Testis (tissue), 5 donors: ENCODE measurements around the gene GRWD1. TPM values are rescaled to one million over a fixed set of nuclear protein-coding genes. Genes with fewer than 3 reads are reported as not detected.

Experiments
- DNase-seq: peaks from one replicate; pipeline ENCODE4 v3.0.0-alpha.2; 2019
- H3K27ac ChIP-seq, 2 donors: fragments of 200-600 bp; sonication (generic); one replicate each; pipeline ENCODE4 v1.5.1; 2019
- H3K27me3 ChIP-seq: fragments of 200-600 bp; sonication (generic); one replicate; pipeline ENCODE4 v1.5.1; 2019
- H3K36me3 ChIP-seq: fragments of 200-600 bp; sonication (generic); one replicate; pipeline ENCODE4 v1.5.1; 2017; ENCODE audit warnings: low read depth; ENCODE audit errors: missing control alignments
- H3K4me1 ChIP-seq: fragments of 200-600 bp; sonication (generic); one replicate; pipeline ENCODE4 v1.5.1; 2019
- H3K4me3 ChIP-seq, 2 donors: fragments of 200-600 bp; sonication (generic); one replicate each; pipeline ENCODE4 v1.5.1; 2017 to 2019
- H3K9me3 ChIP-seq: fragments of 200-600 bp; sonication (generic); one replicate; pipeline ENCODE4 v1.5.1; 2017
- CTCF ChIP-seq, 3 experiments: fragments of 450-650 bp in 2 of 3; fragments of 200-600 bp in 1 of 3; sonication (generic) in 1 of 3; IDR thresholded peaks; one replicate each; pipeline ENCODE4 v1.5.1; 2016 to 2019; ENCODE audit warnings: antibody characterized with exemption in 3 of 3, mild to moderate bottlenecking in 2 of 3, moderate library complexity in 1 of 3
- POLR2A ChIP-seq: fragments of 450-650 bp; IDR thresholded peaks from one replicate; pipeline ENCODE4 v1.6.1; 2017; ENCODE audit warnings: antibody characterized with exemption, mild to moderate bottlenecking, moderate library complexity
- WGBS, 2 donors: methylation state at CpG; one replicate each; pipeline ENCODE4 v1.1.5; 2018; 5-methylcytosine and 5-hydroxymethylcytosine counted together
- intact Hi-C: fragments of 100-400 bp; cut with DNase I; formaldehyde crosslinking; loops from one replicate; pipeline ENCODE4 v1.15.1; 2023; ENCODE audit warnings: low total_unique reads
- long read RNA-seq, 2 donors: transcript quantifications; one replicate each; lab custom pipeline, GENCODE V29; 2026
- polyA plus RNA-seq: library from polyadenylated mRNA; stranded (reverse); fragments of 350-450 nt; fragmentation: Illumina TruSeq; extraction: RNeasy Lipid Tissue Mini Kit (QIAGEN cat#74804); gene quantifications from one replicate; pipeline ENCODE4 v1.2.3, GENCODE V29; 2014; ENCODE audit warnings: low read depth, low replicate concordance; ENCODE audit not compliant: insufficient read depth
- total RNA-seq, 2 donors: library from RNA; depleted of rRNA; stranded (reverse); fragments of >200 nt; gene quantifications; one replicate each; pipeline ENCODE4 v1.2.3, GENCODE V29; 2016

Gene GRWD1
- total RNA-seq (10 to 100 TPM; 32.8 to 35.2 TPM), polyA plus RNA-seq (17.8 TPM)
- long read RNA-seq, donor 1, full-length matches to known transcripts, result 18 of 18 reads
- long read RNA-seq, donor 1, partial matches to known transcripts, result 0 of 18 reads
- long read RNA-seq, donor 1, other reads (novel, unspliced or antisense), result 0 of 18 reads
- long read RNA-seq, donor 2, full-length matches to known transcripts, result 7 of 7 reads
- long read RNA-seq, donor 2, partial matches to known transcripts, result 0 of 7 reads
- long read RNA-seq, donor 2, other reads (novel, unspliced or antisense), result 0 of 7 reads

- peak; percentile 98 for DNase-seq
- TF ChIP-seq POLR2A (no peak), CTCF (IDR thresholded peaks at IDR 0.05) (peak in 1 of 3 experiments; percentile 1)
- Histone ChIP-seq H3K4me1 (peaks cover 17% of the 10 kb centered on the region), H3K4me3 (peak within 1 kb of the TSS; percentile 80 to 92), H3K27me3 (no peaks in the 10 kb centered on the region), H3K36me3 (no peaks in the 10 kb centered on the region), H3K9me3 (no peaks in the 10 kb centered on the region), H3K27ac (peak within 1 kb of the TSS; percentile 84 to 94)
- intact Hi-C loops, result no loop called here
- 0 to 1% methylated on average over 51 to 60 of the region's 61 CpGs for WGBS, 2 donors
Observed at GRCh38 chr19:48445606-48446481, at the start of gene GRWD1. Gene GRWD1, plus strand, starts transcription at chr19:48445983. Its CDS starts 23 bp downstream, at chr19:48446006.

- TF ChIP-seq CTCF (IDR thresholded peaks at IDR 0.05) (no peak), POLR2A (no peak)
- intact Hi-C loops, result no loop called here
- DNase-seq, result no peak
- H3K4me1 ChIP-seq, result peaks cover 18% of the 10 kb centered on the region
- H3K4me3 ChIP-seq, result no peak overlapping the region
- no peaks in the 10 kb centered on the region for H3K27me3 ChIP-seq
- H3K36me3 ChIP-seq, result no peaks in the 10 kb centered on the region
- no peaks in the 10 kb centered on the region for H3K9me3 ChIP-seq
- 62 to 68% methylated on average over 23 to 24 of the region's 24 CpGs for WGBS, 2 donors
- no peak overlapping the region for H3K27ac ChIP-seq
Observed at GRCh38 chr19:48396016-48396823, 49.6 kb upstream of the GRWD1 start.

- WGBS, 2 donors, result 75 to 85% methylated on average over 1 to 2 of the region's 2 CpGs
- TF ChIP-seq POLR2A (no peak), CTCF (IDR thresholded peaks at IDR 0.05) (no peak)
- no peak for DNase-seq
- H3K9me3 ChIP-seq, result no peaks in the 10 kb centered on the region
- intact Hi-C loops, result no loop called here
- H3K36me3 ChIP-seq, result no peaks in the 10 kb centered on the region
- H3K4me3 ChIP-seq, result no peak overlapping the region
- no peak overlapping the region for H3K27ac ChIP-seq
- peaks cover 18% of the 10 kb centered on the region for H3K4me1 ChIP-seq
- no peaks in the 10 kb centered on the region for H3K27me3 ChIP-seq
Observed at GRCh38 chr19:48396824-48397176, 49.0 kb upstream of the GRWD1 start.

- no peaks in the 10 kb centered on the region for H3K27me3 ChIP-seq
- WGBS, 2 donors, result 32 to 35% methylated on average over 22 of the region's 22 CpGs
- intact Hi-C loops, result no loop called here
- TF ChIP-seq CTCF (IDR thresholded peaks at IDR 0.05), result no peak
- no peak for TF ChIP-seq POLR2A
- H3K27ac ChIP-seq, result peak overlapping the region in 1 of 2 donors; percentile 30
- H3K4me1 ChIP-seq, result peaks cover 18% of the 10 kb centered on the region
- no peak for DNase-seq
- H3K9me3 ChIP-seq, result no peaks in the 10 kb centered on the region
- H3K4me3 ChIP-seq, result peak overlapping the region; percentile 26 to 31
- H3K36me3 ChIP-seq, result no peaks in the 10 kb centered on the region
Observed at GRCh38 chr19:48397263-48398101, 48.3 kb upstream of the GRWD1 start.
